D721Med (cell line): ENCODE results near the gene GALNT10.

Source experiments
- DNase-seq: peaks from one replicate; pipeline ENCODE4 v3.0.0; 2011; ENCODE audit warnings: low spot score; ENCODE audit not compliant: insufficient read length
- FAIRE-seq: peaks from 2 replicates; lab custom pipeline; 2011; peaks lifted over from hg19 to GRCh38; lab: Jason Lieb, UNC
- CTCF ChIP-seq: IDR thresholded peaks from 2 replicates; pipeline ENCODE4 v1.5.1; 2012; ENCODE audit warnings: mild to moderate bottlenecking, control low read depth; ENCODE audit not compliant: insufficient read depth; ENCODE audit errors: missing control alignments

Gene GALNT10

GRCh38 chr5:154214371-154215106, 24.0 kb downstream of the GALNT10 start:
- DNase-seq (no peak), FAIRE-seq (no peak)

GRCh38 chr5:154215571-154216325, 25.2 kb downstream of the GALNT10 start:
- FAIRE-seq (no peak), DNase-seq (no peak)
- no peak for TF ChIP-seq CTCF

More at GRCh38 chr5:154214371-154215106, 24.0 kb downstream of the GALNT10 start:
- TF ChIP-seq CTCF, result no peak

GRCh38 chr5:154217462-154217861, 26.9 kb downstream of the GALNT10 start:
- FAIRE-seq, result no peak
- TF ChIP-seq CTCF, result no peak
- DNase-seq, result no peak

- TF ChIP-seq CTCF, result no peak
- no peak for FAIRE-seq
These were observed 28.3 kb downstream of the GALNT10 start for GRCh38 chr5:154218786-154219185.

GRCh38 chr5:154220625-154221024, 30.1 kb downstream of the GALNT10 start:
- no peak for DNase-seq
- FAIRE-seq, result no peak

More at GRCh38 chr5:154218786-154219185, 28.3 kb downstream of the GALNT10 start:
- no peak for DNase-seq

GRCh38 chr5:154221371-154221896, 30.9 kb downstream of the GALNT10 start:
- no peak for TF ChIP-seq CTCF
- DNase-seq (no peak), FAIRE-seq (no peak)

More at GRCh38 chr5:154220625-154221024, 30.1 kb downstream of the GALNT10 start:
- no peak for TF ChIP-seq CTCF
